ENCODE measurements around the gene RNF207. TPM values are rescaled to one million over a fixed set of nuclear protein-coding genes. Genes with fewer than 3 reads are reported as not detected.

Gene RNF207
- total and polyA plus RNA-seq, 2 of the 13 experiments (the other 11 are each of a cell fraction or from before 2014, with no cell fraction given): 9.8 to 15.9 TPM

- TF ChIP-seq ZBTB46 (CRISPR knock-in tag; IDR thresholded peaks at IDR 0.05; ENCODE audit: borderline replicate concordance): no peak
- peak; percentile 33; the same call in 1 of the 2 replicates for TF ChIP-seq TMF1 (CRISPR knock-in tag; IDR thresholded peaks at IDR 0.05; ENCODE audit: low read depth)
- peak; percentile 92 for TF ChIP-seq FOXK2 (IDR thresholded peaks at IDR 0.05)
- TF ChIP-seq HOXA5 (CRISPR knock-in tag; IDR thresholded peaks at IDR 0.05): peak; percentile 95
- no peak for TF ChIP-seq SP140L (CRISPR knock-in tag; IDR thresholded peaks at IDR 0.05; ENCODE audit: borderline replicate concordance)
- peak; percentile 95 for TF ChIP-seq ZZZ3 (CRISPR knock-in tag; IDR thresholded peaks at IDR 0.05; ENCODE audit: borderline replicate concordance)
- TF ChIP-seq ZNF337 (CRISPR knock-in tag; IDR thresholded peaks at IDR 0.05; ENCODE audit: borderline replicate concordance, low read depth): no peak
- TF ChIP-seq ZMYM3 (CRISPR knock-in tag; IDR thresholded peaks at IDR 0.05): peak; percentile 82; the same call in 1 of the 2 replicates
- TF ChIP-seq, protein P1, sequence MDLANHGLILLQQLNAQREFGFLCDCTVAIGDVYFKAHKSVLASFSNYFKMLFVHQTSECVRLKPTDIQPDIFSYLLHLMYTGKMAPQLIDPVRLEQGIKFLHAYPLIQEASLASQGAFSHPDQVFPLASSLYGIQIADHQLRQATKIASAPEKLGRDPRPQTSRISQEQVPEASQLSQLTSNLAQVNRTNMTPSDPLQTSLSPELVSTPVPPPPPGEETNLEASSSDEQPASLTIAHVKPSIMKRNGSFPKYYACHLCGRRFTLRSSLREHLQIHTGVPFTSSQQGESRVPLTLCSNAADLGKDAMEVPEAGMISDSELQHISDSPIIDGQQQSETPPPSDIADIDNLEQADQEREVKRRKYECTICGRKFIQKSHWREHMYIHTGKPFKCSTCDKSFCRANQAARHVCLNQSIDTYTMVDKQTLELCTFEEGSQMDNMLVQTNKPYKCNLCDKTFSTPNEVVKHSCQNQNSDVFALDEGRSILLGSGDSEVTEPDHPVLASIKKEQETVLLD (CRISPR knock-in tag; IDR thresholded peaks at IDR 0.05; ENCODE audit: low read depth): peak; percentile 77
- TF ChIP-seq ISL2 (CRISPR knock-in tag; IDR thresholded peaks at IDR 0.05): peak; percentile 76; the same call in 1 of the 2 replicates
- no peak for TF ChIP-seq ZNF672 (CRISPR knock-in tag; IDR thresholded peaks at IDR 0.05)
- 0 out of 2 replicates have a peak, but pooled peaks have one; percentile 34 for TF ChIP-seq ZBTB49 (CRISPR knock-in tag; IDR thresholded peaks at IDR 0.05; ENCODE audit: borderline replicate concordance)
- peak; percentile 100 for TF ChIP-seq ZFX (CRISPR knock-in tag; IDR thresholded peaks at IDR 0.05; ENCODE audit: low read depth)
- TF ChIP-seq CCDC6 (CRISPR knock-in tag; IDR thresholded peaks at IDR 0.05): peak; percentile 80
- peak; percentile 97 for TF ChIP-seq SPEN (CRISPR knock-in tag; IDR thresholded peaks at IDR 0.05; ENCODE audit: low read depth)
- peak; percentile 46; the same call in 1 of the 2 replicates for TF ChIP-seq ESRRA (CRISPR knock-in tag; IDR thresholded peaks at IDR 0.05; ENCODE audit: low read depth)
- 0 out of 2 replicates have a peak, but pooled peaks have one; percentile 65 for TF ChIP-seq ZFP37 (CRISPR knock-in tag; IDR thresholded peaks at IDR 0.05; ENCODE audit: borderline replicate concordance)
- TF ChIP-seq, protein P2, sequence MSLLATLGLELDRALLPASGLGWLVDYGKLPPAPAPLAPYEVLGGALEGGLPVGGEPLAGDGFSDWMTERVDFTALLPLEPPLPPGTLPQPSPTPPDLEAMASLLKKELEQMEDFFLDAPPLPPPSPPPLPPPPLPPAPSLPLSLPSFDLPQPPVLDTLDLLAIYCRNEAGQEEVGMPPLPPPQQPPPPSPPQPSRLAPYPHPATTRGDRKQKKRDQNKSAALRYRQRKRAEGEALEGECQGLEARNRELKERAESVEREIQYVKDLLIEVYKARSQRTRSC (CRISPR knock-in tag; IDR thresholded peaks at IDR 0.05; ENCODE audit: low read depth): peak; percentile 45; the same call in 1 of the 2 replicates
- TF ChIP-seq, protein P3, sequence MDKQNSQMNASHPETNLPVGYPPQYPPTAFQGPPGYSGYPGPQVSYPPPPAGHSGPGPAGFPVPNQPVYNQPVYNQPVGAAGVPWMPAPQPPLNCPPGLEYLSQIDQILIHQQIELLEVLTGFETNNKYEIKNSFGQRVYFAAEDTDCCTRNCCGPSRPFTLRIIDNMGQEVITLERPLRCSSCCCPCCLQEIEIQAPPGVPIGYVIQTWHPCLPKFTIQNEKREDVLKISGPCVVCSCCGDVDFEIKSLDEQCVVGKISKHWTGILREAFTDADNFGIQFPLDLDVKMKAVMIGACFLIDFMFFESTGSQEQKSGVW (CRISPR knock-in tag; IDR thresholded peaks at IDR 0.05; ENCODE audit: borderline replicate concordance): no peak
- peak; percentile 94 for TF ChIP-seq ZNF143 (CRISPR knock-in tag; IDR thresholded peaks at IDR 0.05)
- TF ChIP-seq ATF7 (IDR thresholded peaks at IDR 0.05): no peak
- TF ChIP-seq ATF7 (CRISPR knock-in tag; IDR thresholded peaks at IDR 0.05): peak; percentile 90
Measured at GRCh38 chr1:6199298-6200187, 6.4 kb upstream of the RNF207 start, which contains the start of gene RPL22 (continued).
